HepG2 (cell line): ENCODE data around the gene TMEM231. TPM values are rescaled to one million over a fixed set of nuclear protein-coding genes. Genes with fewer than 3 reads are reported as not detected.

Experiments
- ATAC-seq: fragments of 200-7000 bp; cut with Tn5 transposase; 3 replicates; pipeline ENCODE4 v1.9.1; 2020; ENCODE audit warnings: mild to moderate bottlenecking, moderate library complexity
- BruUV-seq: library from RNA; stranded (reverse); fragments of 400-500 nt; replicated peaks from 2 replicates; lab custom pipeline; 2021; lab: Mats Ljungman, UMichigan
- CTCF ChIA-PET: fragments of 300-600 bp; formaldehyde crosslinking; extraction: SDS; loops from one replicate; lab custom pipeline; 2021; ENCODE audit warnings: low total read pairs, inconsistent platforms, low intra/inter-chr PET ratio; lab: Yijun Ruan, JAX
- POLR2A ChIA-PET: fragments of 350-600 bp; sonication (Branson Sonifier 250); formaldehyde crosslinking; loops from one replicate; lab custom pipeline; 2020; ENCODE audit warnings: antibody characterized with exemption, inconsistent platforms; lab: Yijun Ruan, JAX
- DNase-seq: peaks from one replicate; pipeline ENCODE4 v3.0.0-alpha.2; 2015; ENCODE audit warnings: low spot score
- FAIRE-seq: peaks from 3 replicates; lab custom pipeline; 2011; peaks lifted over from hg19 to GRCh38; lab: Jason Lieb, UNC
- H2AFZ ChIP-seq: one replicate; pipeline ENCODE4 v1.6.1; 2011; ENCODE audit warnings: low read length, inconsistent platforms
- H3K27ac ChIP-seq: fragments of 300-600 bp; 3 replicates; pipeline ENCODE4 v1.8.0; 2011; ENCODE audit warnings: mixed run types, mild to moderate bottlenecking, mixed read lengths, low read length, inconsistent platforms; ENCODE audit not compliant: insufficient read depth; ENCODE audit errors: extremely low read length
- H3K27me3 ChIP-seq, 2 experiments: fragments of 200-600 bp in 1 of 2; 2 replicates in 1 of 2; 3 replicates in 1 of 2; pipeline versions ENCODE4 v1.6.0 to v1.8.0; 2011; ENCODE audit warnings: low read length in 2 of 2, mild to moderate bottlenecking in 2 of 2, moderate library complexity in 2 of 2, inconsistent platforms in 1 of 2; ENCODE audit not compliant: insufficient read depth in 2 of 2, control insufficient read depth in 1 of 2
- H3K36me3 ChIP-seq, 2 experiments: fragments of 200-600 bp in 1 of 2; replicated peaks in 1 of 2; 2 replicates in 1 of 2; 3 replicates in 1 of 2; pipeline versions ENCODE4 v1.5.1 to v1.8.0; 2011; ENCODE audit warnings: low read length in 2 of 2, inconsistent platforms in 1 of 2; ENCODE audit not compliant: insufficient read depth in 2 of 2, control insufficient read depth in 1 of 2
- H3K4me1 ChIP-seq: 2 replicates; pipeline ENCODE4 v1.5.1; 2012; ENCODE audit warnings: low read length, inconsistent platforms; ENCODE audit not compliant: insufficient read depth
- H3K4me2 ChIP-seq: 2 replicates; pipeline ENCODE4 v1.6.0; 2011; ENCODE audit warnings: low read depth, low read length, inconsistent platforms
- H3K4me3 ChIP-seq, 3 experiments: fragments of 200-600 bp in 1 of 3; sonication (generic), shearing (Covaris generic) in 1 of 3; replicated peaks in 1 of 3; 2 replicates each; pipeline ENCODE4 v1.5.1; 2011 to 2016; ENCODE audit warnings: low read length in 3 of 3, inconsistent platforms in 2 of 3, low read depth in 2 of 3, mild to moderate bottlenecking in 2 of 3, control low read depth in 1 of 3, mixed read lengths in 1 of 3; ENCODE audit not compliant: insufficient read depth in 1 of 3
- H3K79me2 ChIP-seq: one replicate; pipeline ENCODE4 v1.6.1; 2011; ENCODE audit warnings: low read length, inconsistent platforms; ENCODE audit not compliant: insufficient read depth
- H3K9ac ChIP-seq: 2 replicates; pipeline ENCODE4 v1.6.0; 2011; ENCODE audit warnings: mild to moderate bottlenecking, low read depth, low read length, inconsistent platforms; ENCODE audit not compliant: insufficient read depth
- H3K9me3 ChIP-seq: 2 replicates; pipeline ENCODE4 v1.5.1; 2012; ENCODE audit warnings: mild to moderate bottlenecking, low read length
- H4K20me1 ChIP-seq: 2 replicates; pipeline ENCODE4 v1.6.0; 2011; ENCODE audit warnings: inconsistent platforms, mild to moderate bottlenecking, low read length, moderate library complexity; ENCODE audit not compliant: insufficient read depth
- ATF7 ChIP-seq, 2 experiments: fragments of 450-650 bp in 1 of 2; sonication (generic) in 1 of 2; formaldehyde crosslinking in 1 of 2; IDR thresholded peaks; 2 replicates each; pipeline versions ENCODE4 v1.4.0 to v1.6.1; 2016 to 2020; ENCODE audit warnings: antibody characterized with exemption in 1 of 2, mild to moderate bottlenecking in 1 of 2, missing genetic modification reagents in 1 of 2
- BATF2 ChIP-seq: sonication (generic); formaldehyde crosslinking; IDR thresholded peaks from 2 replicates; pipeline ENCODE4 v1.8.0; 2022; ENCODE audit warnings: mild to moderate bottlenecking, missing genetic modification reagents, moderate library complexity
- DZIP1 ChIP-seq: sonication (generic); formaldehyde crosslinking; IDR thresholded peaks from 2 replicates; pipeline ENCODE4 v1.5.0; 2020; ENCODE audit warnings: mild to moderate bottlenecking, missing genetic modification reagents
- NR3C1 ChIP-seq: sonication (generic); formaldehyde crosslinking; IDR thresholded peaks from 2 replicates; pipeline ENCODE4 v1.4.0; 2020; ENCODE audit warnings: missing genetic modification reagents
- SRSF9 ChIP-seq: fragments of 200-400 bp; formaldehyde crosslinking; IDR thresholded peaks from 2 replicates; pipeline ENCODE4 v1.6.1; 2018; ENCODE audit warnings: borderline replicate concordance, mild to moderate bottlenecking, low read depth, low read length; ENCODE audit not compliant: insufficient read depth, poor library complexity, severe bottlenecking
- TGIF2 ChIP-seq: IDR thresholded peaks from 2 replicates; pipeline ENCODE4 v1.6.1; 2016; ENCODE audit warnings: control low read depth, missing compliant biosample characterization
- TIGD3 ChIP-seq: sonication (generic); formaldehyde crosslinking; IDR thresholded peaks from 2 replicates; pipeline ENCODE4 v1.5.1; 2020; ENCODE audit warnings: mild to moderate bottlenecking, missing genetic modification reagents, borderline replicate concordance
- ZNF143 ChIP-seq: sonication (generic); formaldehyde crosslinking; IDR thresholded peaks from 2 replicates; pipeline ENCODE4 v1.4.0; 2020; ENCODE audit warnings: missing genetic modification reagents
- ZNF337 ChIP-seq: sonication (generic); formaldehyde crosslinking; IDR thresholded peaks from 2 replicates; pipeline ENCODE4 v1.5.1; 2020; ENCODE audit warnings: missing genetic modification reagents, low read depth, mild to moderate bottlenecking, borderline replicate concordance
- ZNF383 ChIP-seq: sonication (generic); formaldehyde crosslinking; IDR thresholded peaks from 2 replicates; pipeline ENCODE4 v1.4.0; 2020; ENCODE audit warnings: missing genetic modification reagents, mild to moderate bottlenecking, borderline replicate concordance
- ZNF501 ChIP-seq: sonication (generic); formaldehyde crosslinking; IDR thresholded peaks from 2 replicates; pipeline ENCODE4 v1.5.1; 2020; ENCODE audit warnings: mild to moderate bottlenecking, moderate library complexity, missing genetic modification reagents
- WGBS: methylation state at CpG from one replicate; pipeline ENCODE4 v1.1.6; 2017; ENCODE audit warnings: low lambda C conversion rate; 5-methylcytosine and 5-hydroxymethylcytosine counted together
- in situ Hi-C: cut with HindIII; loops from 2 replicates; pipeline ENCODE4 v1.10.0; 2017; ENCODE audit warnings: low pct_unique_long_range_greater_than_20kb; ENCODE audit not compliant: extremely low pct_ligation_motif_present
- intact Hi-C: fragments of 100-400 bp; cut with micrococcal nuclease; formaldehyde crosslinking; loops from one replicate; pipeline ENCODE4 v1.10.0; 2022; ENCODE audit not compliant: unreplicated experiment
- polyA plus RNA-seq, 8 experiments: library from polyadenylated mRNA; depleted of rRNA in 3 of 8; stranded (reverse) in 7 of 8; unstranded in 1 of 8; fragments of >200 nt; fragmentation: Illumina TruSeq in 4 of 8; extraction: Trizol in 4 of 8; gene quantifications; 2 replicates each; pipeline versions ENCODE4 v1.2.1 to v1.2.3, GENCODE V29; 2011 to 2016; ENCODE audit warnings: low read depth in 4 of 8, missing spikeins in 1 of 8, mixed read lengths in 1 of 8; ENCODE audit not compliant: insufficient read depth in 1 of 8
- total RNA-seq, 5 experiments: library from RNA; depleted of rRNA; stranded (reverse); fragments of >200 nt; fragmentation: Illumina TruSeq; extraction: Trizol; gene quantifications; 2 replicates each; pipeline ENCODE4 v1.2.3, GENCODE V29; 2016; ENCODE audit warnings: low read depth in 1 of 5

The TMEM231 gene
- total and polyA plus RNA-seq, 2 of the 13 experiments (the other 11 are each of a cell fraction or from before 2014, with no cell fraction given), result 3.5 to 7.4 TPM

- Histone ChIP-seq H2AFZ (no peak overlapping the region), H3K9ac (no peak overlapping the region), H3K27me3 (peaks cover 0 to 29% of the 10 kb centered on the region in 2 experiments; a peak in 3 of 5 replicates), H3K36me3 (no peaks in the 10 kb centered on the region)
- TF ChIP-seq TIGD3 (CRISPR knock-in tag) (no peak), TGIF2 (CRISPR knock-in tag) (no peak)
- TF ChIP-seq, all 625 proteins: peak for 0
- ChIA-PET CTCF (no interaction called here), POLR2A (interaction anchor here (1.3 kb wide), 1 partner anchor 19 kb away, joined by 6 read pairs; no protein-coding TSS in a partner anchor)
- in situ Hi-C loops, result no loop called here
- Histone ChIP-seq H3K9me3 (no peaks in the 10 kb centered on the region), H3K27ac (no peak overlapping the region), H4K20me1 (no peaks in the 10 kb centered on the region), H3K4me1 (peaks cover 55% of the 10 kb centered on the region), H3K79me2 (no peaks in the 10 kb centered on the region), H3K4me3 (no peak overlapping the region), H3K4me2 (no peak overlapping the region)
- WGBS, result 33% methylated on average over 4 of the region's 4 CpGs
- FAIRE-seq (no peak), ATAC-seq (no peak), DNase-seq (no peak)
- intact Hi-C loops, result no loop called here
- BruUV-seq, result no TSS peak
Observed at GRCh38 chr16:75497558-75497957, 58.5 kb downstream of the TMEM231 start.

- H3K4me2 ChIP-seq, result peak within 1 kb of the TSS; percentile 97
- POLR2A ChIA-PET, result interaction anchor here (0.7 to 1.0 kb wide), 2 partner anchors 10 to 22 kb away, joined by 3 read pairs; no protein-coding TSS in a partner anchor
- peak; percentile 12 for FAIRE-seq
- no peaks in the 10 kb centered on the region for H3K79me2 ChIP-seq
- peak within 1 kb of the TSS; percentile 47 to 69 (median 50) for H3K4me3 ChIP-seq
- no TSS peak for BruUV-seq
- peak; percentile 52 for DNase-seq
- H2AFZ ChIP-seq, result peak within 1 kb of the TSS; percentile 8
- H3K27ac ChIP-seq, result no peak within 1 kb of the TSS
- WGBS, result 3% methylated on average over 22 of the region's 43 CpGs
- peak; percentile 90 for ATAC-seq
- intact Hi-C loops (no loop called here), in situ Hi-C loops (no loop called here)
- peak within 1 kb of the TSS; percentile 50 for H3K9ac ChIP-seq
- CTCF ChIA-PET, result no interaction called here
- H3K4me1 ChIP-seq, result peaks cover 39% of the 10 kb centered on the region
- H4K20me1 ChIP-seq, result no peaks in the 10 kb centered on the region
- H3K36me3 ChIP-seq, result no peaks in the 10 kb centered on the region
- no peaks in the 10 kb centered on the region for H3K9me3 ChIP-seq
- peaks cover 0 to 26% of the 10 kb centered on the region in 2 experiments; a peak in 3 of 5 replicates for H3K27me3 ChIP-seq
- TF ChIP-seq ZNF501 (CRISPR knock-in tag) (peak; percentile 33; the same call in 1 of the 2 replicates), BATF2 (CRISPR knock-in tag) (no peak), SRSF9 (no peak), TGIF2 (CRISPR knock-in tag) (0 out of 2 replicates have a peak, but pooled peaks have one; percentile 21), ATF7 (IDR thresholded peaks at IDR 0.05) (no peak), ATF7 (CRISPR knock-in tag; IDR thresholded peaks at IDR 0.05) (no peak), ZNF383 (no peak), ZNF143 (CRISPR knock-in tag) (0 out of 2 replicates have a peak, but pooled peaks have one; percentile 28), DZIP1 (0 out of 2 replicates have a peak, but pooled peaks have one; percentile 7), NR3C1 (CRISPR knock-in tag) (no peak), ZNF337 (CRISPR knock-in tag) (no peak)
Observed at GRCh38 chr16:75495076-75495674, 60.9 kb downstream of the TMEM231 start, which contains the start of gene CHST6. TSS of gene CHST6 (minus strand) at chr16:75495441. CDS start at chr16:75479828, 15,613 bp downstream.
